ENCODE data around the gene FOXE1. TPM values are rescaled to one million over a fixed set of nuclear protein-coding genes. Genes with fewer than 3 reads are reported as not detected.

Gene FOXE1
- total RNA-seq, 1 donor from 2014 or later = 0.06 TPM

DNA sequence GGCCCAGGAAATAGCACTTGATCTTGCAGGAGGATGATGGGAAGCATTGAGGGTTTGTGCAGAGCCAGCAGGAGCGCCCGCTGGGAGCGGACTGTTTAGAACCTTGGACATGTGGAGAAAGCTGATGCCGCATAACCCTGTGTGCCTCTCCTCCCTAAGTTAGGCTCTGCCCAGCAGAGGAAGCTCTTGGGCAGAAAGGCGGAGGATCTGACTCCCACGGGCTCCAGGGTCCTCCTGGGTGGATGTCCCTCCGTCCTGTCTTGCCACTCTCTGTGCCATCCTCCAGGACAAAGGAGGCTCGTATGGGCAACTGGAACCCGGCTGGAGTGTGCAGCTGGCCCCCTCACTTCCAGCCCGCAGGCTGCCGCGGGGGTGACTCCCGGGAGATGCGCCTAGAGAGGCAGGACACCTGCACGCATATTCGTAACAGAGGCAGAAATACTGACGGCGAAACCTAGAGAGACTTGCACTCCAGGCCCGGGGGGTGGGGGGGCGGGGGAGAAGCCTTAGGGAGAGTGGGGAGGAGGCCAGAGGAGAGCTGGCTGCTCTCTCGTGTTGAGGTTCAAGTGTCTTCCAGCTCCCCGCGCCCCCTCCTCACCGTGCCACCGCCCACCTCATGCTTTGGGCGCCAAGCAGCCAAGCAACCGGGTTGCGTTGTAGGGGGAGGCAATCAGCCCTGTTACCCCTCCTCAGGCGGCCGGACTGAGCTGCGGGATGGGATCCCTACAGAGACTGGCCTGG is 5.4 kb upstream of the FOXE1 start:
- no peak for DNase-seq (ENCODE audit: extremely low read depth, low read depth, low spot score)

DNA sequence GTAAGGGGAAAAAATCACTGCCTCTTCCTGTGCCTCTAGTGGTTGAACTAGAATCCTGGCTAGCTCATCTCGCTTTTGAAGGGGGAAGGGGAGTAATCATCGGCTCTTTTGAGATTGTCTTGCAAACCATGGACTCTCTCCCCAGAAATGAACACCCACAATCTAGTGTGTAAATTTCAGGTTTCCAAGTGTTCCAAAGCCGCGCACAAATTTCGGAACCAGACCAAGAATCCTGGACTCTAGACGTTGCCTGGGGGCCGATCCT is 4.9 kb upstream of the FOXE1 start:
- no peak for DNase-seq (ENCODE audit: extremely low read depth, low read depth, low spot score)

DNA sequence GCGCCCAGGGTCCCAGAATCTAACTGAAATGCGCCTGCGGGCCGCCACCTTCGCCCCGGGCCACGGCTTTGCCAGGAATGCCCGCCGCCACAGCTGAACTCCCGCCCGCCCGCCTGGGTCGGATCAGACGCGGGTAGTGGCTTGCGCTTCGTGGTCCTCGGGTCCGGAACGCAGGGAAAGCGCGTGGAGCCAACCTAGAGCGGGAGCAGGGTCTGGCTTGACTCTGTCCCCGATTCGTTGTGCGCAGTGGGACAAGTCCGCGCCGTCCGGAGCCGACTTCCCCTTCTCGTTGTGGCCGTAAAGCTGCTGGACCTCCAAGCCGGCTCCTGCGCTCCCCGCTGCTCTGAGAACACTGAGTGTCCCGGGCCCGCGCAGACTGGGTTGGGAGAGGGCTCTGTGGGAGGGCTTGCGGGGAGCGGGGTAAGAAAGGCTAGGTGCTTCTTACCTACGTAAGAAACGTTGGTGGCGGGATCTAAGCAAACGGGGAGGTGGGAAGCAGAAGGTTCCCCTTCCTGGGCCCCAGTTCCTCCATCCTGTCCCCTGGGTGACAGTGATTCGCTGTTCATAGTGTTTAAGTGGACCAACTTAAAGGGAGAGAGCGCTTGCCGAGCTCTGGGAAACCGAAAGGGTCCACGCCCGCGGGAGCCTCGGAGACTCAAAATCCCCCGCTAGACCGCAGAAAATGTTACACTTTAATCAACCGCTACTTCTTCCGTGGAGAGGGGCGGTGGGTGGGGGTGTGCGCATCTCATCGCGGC is 4.4 kb upstream of the FOXE1 start:
- no peak for DNase-seq (ENCODE audit: extremely low read depth, low read depth, low spot score)

DNA sequence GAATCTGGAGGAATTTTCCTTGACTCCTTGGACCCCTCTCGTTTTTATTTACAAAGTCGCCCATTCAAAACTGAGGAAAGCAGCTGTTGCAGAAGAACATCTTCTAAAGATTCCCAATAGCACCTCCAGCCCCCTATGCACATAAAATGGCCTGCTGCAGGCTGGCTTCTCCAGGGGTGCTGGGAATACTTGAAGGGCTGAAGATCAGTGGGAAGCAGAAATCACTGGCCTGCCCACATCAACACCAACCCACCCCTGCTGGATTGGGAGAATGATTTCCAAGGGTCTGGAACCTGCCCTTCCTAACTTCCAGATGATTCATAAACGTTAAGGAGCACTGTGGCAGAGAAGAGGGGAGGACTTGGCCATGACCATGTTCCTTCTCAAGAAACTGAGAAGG is 3.0 kb upstream of the FOXE1 start:
- no peak for DNase-seq (ENCODE audit: extremely low read depth, low read depth, low spot score)

DNA sequence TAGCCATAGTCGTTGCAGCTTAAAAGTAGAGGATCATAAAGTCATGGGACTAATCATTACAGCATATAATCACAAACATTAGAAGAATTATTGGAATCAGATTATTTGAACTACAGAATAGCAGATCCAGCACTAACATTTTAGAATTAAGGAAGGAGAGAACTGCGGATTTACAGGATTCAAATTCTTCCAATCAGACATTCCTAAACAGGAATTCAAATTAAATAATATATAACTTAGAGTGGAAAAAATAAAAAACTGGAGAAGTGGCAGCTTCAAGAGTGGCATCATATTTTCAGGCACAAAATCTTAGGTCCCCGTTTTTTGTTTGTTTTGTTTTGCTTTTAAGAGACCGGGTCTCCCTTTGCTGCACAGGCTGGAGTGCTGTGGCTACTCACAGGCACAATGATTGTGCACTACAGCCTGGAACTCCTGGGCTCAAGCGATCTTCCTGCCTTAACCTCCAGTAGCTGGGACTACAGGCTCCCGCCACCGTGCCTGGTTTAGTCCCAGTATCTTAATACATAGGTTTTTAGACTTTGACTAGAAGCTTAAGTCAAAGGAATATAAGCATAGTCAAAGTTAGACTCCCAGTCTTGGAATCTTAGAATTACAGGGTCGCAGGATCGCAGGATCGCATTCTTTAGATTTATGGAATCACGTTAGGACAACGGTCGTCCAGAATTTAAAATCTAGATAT is 2.1 kb upstream of the FOXE1 start:
- no peak for DNase-seq (ENCODE audit: extremely low read depth, low read depth, low spot score)

DNA sequence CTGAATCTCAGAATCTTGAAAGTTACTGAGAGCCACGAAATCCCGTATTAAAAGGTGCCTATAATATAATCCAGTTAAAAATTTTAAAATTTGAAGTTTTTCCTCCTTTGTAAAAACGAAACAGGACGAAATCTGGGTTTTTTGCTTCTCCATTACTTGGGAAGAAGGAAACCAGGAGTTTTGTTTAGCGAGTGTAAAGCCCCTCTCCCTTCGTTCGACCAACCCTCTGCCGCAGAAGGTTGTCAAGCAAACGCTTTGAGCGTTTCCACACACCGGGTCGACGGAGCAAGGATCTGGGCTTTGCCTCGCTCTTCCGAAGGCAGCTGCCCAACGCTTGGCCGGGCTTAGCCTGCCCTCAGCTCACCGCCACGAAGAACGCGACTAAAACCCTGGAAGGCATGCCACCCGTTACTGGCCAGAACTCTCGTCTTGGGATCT is 1.6 kb upstream of the FOXE1 start:
- DNase-seq (ENCODE audit: extremely low read depth, low read depth, low spot score) = no peak

DNA sequence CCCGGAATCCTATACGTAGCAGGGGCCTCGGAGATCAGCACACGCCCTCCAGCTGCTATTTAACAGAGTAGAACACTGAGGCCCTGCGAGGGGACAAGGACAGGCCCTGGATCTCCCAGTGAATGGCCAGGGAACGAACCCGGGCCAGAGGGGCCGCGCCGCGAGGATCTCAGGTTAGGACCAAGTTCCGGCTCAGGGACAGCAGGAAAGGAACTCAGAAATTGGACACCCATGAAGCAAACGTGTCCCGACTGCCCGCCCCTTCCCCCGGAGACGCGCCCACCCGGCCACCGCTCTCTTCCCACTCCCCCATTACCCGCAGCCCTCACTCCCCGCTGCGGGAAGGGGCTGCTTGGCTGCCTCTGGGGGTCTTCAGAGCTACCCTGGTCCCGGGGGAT is 1.0 kb upstream of the FOXE1 start:
- DNase-seq (ENCODE audit: extremely low read depth, low read depth, low spot score) = no peak

DNA sequence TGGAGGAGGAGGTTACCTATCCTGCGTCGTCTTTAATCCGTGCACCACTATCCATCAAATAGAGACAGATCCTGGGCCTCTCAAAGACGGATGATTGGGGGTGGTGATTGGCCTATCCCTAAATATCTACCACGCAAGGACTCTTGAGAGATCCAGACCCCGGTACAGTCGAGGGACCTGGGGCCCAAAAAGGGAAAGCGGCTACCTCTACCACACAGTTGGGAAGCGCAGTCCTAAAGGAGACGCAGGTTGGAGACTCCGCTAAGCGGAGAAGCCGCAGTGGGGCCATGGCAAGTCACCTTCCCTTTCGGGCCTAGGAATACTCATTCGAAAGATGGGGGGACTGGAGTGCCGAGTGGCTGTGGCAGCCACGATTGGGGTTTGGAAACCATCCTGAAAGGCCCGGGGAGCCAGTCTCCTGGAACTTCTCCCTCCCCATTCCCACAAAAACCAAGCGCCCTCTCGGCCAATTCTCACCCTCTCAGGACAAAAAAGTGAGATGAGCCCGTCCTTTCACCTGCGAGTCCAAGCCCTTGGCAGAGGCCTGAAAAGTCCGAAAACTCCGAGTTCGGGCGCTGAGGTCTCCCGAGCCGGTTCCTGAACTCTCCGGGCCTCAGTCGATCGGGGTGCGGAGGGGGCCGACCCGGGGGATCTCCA is 499 bp upstream of the FOXE1 start:
- no peak for DNase-seq (ENCODE audit: extremely low read depth, low read depth, low spot score)

DNA sequence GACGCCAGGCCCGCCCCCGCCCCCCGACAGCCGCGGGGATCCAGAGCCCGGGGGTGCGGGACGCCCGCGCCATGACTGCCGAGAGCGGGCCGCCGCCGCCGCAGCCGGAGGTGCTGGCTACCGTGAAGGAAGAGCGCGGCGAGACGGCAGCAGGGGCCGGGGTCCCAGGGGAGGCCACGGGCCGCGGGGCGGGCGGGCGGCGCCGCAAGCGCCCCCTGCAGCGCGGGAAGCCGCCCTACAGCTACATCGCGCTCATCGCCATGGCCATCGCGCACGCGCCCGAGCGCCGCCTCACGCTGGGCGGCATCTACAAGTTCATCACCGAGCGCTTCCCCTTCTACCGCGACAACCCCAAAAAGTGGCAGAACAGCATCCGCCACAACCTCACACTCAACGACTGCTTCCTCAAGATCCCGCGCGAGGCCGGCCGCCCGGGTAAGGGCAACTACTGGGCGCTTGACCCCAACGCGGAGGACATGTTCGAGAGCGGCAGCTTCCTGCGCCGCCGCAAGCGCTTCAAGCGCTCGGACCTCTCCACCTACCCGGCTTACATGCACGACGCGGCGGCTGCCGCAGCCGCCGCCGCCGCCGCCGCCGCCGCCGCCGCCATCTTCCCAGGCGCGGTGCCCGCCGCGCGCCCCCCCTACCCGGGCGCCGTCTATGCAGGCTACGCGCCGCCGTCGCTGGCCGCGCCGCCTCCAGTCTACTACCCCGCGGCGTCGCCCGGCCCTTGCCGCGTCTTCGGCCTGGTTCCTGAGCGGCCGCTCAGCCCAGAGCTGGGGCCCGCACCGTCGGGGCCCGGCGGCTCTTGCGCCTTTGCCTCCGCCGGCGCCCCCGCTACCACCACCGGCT is 1.0 kb downstream of the FOXE1 start:
- no peak for DNase-seq (ENCODE audit: extremely low read depth, low read depth, low spot score)

DNA sequence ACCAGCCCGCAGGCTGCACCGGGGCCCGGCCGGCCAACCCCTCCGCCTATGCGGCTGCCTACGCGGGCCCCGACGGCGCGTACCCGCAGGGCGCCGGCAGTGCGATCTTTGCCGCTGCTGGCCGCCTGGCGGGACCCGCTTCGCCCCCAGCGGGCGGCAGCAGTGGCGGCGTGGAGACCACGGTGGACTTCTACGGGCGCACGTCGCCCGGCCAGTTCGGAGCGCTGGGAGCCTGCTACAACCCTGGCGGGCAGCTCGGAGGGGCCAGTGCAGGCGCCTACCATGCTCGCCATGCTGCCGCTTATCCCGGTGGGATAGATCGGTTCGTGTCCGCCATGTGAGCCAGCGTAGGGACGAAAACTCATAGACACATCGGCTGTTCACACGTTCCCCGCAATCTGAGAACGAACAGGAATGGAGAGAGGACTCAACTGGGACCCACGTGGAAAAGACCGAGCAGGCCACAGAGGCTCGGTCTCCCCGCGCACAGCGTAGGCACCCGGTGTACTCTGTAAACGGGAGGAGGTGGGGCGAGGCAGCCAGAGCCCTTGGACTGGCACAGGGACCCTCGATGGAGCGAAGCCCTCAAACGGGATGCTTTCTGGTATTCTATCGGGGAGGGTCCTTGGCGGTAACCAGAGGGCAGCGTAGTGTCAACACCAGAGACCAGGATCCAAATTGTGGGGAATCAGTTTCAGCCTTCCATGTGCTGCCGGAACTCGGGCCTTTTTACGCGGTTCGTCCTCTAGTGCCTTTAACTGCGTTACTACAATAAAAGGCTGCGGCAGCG is 1.9 kb downstream of the FOXE1 start:
- no peak for DNase-seq (ENCODE audit: extremely low read depth, low read depth, low spot score)

DNA sequence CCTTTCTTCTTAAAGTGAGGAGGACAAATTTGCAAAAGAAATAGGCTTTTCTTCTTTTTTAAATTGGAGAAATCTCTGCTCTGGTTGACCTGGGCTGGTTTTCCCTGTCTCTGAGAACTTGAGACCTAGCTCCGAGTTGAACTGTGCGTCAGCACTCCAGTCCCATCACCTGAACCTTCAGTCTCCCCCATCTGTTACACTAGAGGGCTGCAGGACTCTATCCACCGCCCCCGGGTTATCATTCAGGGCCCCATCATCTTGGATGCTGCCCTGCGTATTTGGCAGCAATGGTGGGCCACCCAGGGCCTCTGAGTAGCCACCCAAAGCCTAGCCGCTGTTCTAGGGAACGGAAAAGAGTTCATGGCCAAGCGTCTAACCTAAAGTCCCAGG is 2.5 kb downstream of the FOXE1 start:
- DNase-seq (ENCODE audit: extremely low read depth, low read depth, low spot score) = no peak

DNA sequence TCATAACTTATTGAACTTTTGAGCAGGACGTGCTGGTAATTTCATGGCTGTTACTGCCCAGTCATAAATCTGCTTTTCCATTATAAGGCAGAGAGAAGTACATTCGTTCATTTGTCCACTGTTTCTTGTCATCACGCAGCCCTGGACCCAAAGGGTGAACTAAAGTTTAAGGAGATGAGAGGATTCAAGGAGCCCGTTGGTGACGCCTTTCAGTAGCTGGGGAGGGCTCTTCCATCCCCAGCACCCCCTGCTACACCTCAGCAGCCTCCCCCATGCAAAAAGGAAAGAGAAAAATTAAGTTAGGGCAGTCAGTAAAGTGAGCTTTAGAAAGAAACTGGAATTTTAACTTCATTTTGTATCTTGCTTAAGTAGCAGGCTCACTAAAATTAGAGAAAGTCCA is 2.9 kb downstream of the FOXE1 start:
- no peak for DNase-seq (ENCODE audit: extremely low read depth, low read depth, low spot score)

DNA sequence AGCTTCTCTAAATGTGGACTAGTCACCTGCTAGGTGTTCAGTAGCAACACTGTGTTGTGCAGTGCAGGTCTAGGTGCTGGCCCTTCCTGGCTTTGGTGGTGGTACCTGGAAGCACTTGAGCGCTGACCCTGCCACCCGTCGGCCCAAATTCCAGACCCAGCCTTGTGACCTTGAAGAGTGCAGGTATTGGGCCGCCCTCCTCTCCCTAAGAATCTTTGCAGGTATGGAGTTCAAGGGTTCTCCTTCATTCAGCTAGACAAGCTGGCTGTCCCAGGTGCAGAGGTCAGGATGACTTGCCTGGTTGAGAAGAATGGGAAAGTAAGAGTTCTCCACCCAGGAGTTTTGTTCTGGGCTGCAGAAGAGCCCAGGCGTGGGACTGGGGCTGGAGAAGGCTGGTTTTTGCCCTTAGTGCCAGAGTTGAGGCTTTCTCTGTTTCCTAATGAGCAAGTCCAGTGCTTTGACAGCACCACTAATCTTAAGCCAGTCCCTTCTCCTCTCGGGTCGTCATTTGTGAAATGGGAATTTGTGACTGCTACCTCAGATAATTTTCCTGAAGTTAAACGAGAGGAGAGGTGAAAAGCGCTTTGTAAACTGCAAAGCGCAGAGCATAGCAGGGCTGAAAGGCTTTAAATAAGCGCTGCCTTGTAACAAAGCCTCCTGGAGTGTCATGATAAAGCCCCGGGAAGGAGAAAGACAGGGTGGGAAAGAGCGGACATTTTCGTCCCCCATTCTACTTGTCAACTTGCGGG is 4.0 kb downstream of the FOXE1 start:
- no peak for DNase-seq (ENCODE audit: extremely low read depth, low read depth, low spot score)

DNA sequence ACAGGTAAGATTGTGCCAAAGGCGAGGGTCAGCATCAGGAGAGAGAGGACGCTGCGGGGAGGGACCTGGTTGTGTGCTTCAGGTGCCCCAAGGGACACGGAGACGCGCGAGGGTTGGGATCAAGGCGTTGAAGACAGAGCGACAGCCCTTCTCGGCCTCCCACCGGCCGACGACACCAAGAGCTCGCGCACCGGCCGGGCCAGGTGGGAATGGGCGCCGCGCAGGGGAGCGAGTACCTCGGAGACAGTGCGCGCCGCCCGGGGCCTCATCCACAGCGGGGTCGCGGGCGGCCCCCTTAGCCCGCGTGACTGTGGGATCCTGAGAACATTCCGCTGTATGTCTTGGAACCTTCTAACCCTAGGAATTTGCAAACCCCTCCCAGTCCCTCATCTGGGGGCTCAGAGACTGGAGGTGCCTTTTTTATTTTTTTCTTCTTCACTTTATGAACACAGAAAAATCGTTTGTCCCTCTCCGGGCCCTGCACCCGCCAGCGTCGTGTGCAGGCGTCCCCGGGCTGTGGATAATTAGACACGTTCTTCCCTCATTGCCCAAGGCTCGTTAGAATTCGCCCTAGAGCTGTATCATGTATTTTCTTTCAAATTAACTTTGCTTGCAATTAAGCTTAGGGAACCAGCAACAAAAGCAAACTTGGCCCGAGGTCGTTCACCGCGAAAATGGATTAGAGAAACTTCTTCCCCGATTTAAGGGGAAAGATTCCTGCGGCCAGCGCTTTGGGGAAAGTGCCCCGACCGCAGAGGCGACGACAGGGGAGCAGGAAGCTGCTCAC is 4.8 kb downstream of the FOXE1 start:
- DNase-seq (ENCODE audit: extremely low read depth, low read depth, low spot score) = no peak

DNA sequence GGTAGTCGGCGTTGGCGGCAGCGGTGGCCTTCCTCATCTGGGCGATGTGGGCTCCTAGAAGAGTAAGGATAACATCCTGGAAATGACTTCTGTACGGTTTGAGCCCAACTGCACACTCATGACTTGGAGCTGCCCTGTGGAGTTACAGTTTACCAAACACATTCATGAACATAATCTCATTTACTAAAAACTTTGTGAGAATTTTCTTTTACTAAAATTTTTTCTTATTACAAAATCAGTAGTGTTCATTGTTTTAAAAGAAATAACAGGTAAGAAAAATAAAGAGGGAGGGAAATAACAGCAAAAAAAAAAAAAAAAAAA is 5.3 kb downstream of the FOXE1 start:
- DNase-seq (ENCODE audit: extremely low read depth, low read depth, low spot score) = no peak

DNA sequence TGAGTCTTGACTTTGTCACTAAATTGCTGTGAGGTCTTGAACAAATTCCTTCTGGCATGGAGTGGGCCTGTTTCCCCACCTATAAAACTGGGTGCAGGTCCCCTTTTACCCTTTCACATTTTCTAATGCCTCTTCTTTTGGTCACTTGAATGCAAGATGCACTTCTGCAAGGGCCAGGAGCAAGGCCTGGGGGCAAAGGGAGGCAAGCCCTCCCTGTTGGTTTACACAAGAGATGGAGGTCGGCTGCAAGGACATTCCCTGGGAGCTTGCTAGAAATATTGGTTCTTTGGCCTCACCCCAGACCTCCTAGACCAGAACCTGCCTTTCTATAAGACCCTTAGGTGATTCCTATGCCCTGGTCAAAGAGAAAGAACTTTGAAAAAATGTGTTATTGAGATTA is 5.8 kb downstream of the FOXE1 start:
- DNase-seq (ENCODE audit: extremely low read depth, low read depth, low spot score) = no peak

DNA sequence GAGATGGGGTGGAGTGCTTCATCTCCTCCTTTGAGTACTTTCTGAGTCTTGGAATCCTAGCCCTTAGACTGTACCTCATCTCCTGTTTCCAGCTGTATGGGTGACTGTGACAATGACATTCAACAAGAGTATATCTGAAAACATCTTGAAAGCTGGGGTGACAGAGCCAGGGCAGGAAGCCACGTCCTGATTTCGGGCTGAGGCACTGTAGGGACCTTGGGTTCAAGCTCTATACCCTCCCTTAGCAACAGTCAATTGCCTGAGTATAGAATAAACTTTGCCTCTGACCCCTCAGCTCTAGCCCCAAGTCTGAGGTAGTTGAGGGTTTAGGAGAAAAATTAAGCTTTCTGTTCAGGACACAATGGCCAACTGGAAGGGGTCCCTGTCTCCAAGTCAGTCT is 6.3 kb downstream of the FOXE1 start:
- no peak for DNase-seq (ENCODE audit: extremely low read depth, low read depth, low spot score)

DNA sequence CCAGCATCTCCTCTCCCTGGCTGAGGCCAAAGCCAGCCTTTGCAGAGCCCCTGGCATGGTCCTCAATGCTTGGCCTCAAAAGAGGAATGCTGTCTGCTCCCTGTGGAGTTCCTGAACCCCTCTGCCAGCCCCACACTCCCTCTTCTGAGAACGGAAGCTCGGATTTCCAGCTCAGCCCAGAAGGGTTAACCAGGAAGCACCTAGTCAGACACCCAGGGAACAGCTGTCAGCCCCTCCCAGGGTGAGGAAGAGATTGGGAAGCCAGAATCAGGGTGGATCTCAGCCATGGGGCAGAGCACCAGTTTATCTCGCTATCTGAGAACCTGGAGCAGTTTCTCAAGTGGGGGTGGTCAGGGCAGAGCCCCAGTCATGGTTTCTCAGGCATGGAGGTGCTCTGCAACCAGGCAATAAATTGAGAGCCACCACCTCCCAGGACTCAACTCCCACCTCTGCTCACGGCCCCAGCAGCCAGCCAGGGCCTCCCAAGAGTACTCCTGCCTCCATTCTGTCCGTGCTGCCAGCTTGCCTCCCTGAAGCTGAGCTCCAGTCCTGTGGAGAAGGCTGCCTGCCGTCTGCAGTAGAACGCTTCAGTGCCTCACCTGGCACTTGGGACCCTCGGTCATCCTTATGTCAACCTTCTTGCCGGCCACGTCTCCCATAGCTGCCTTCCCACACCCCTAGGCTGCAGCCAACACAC is 7.6 kb downstream of the FOXE1 start:
- no peak for DNase-seq (ENCODE audit: extremely low read depth, low read depth, low spot score)

Measured in glomerular endothelial cell (primary cell).